Measurements from ENCODE around the gene CHD9NB. TPM values are rescaled to one million over a fixed set of nuclear protein-coding genes. Genes with fewer than 3 reads are reported as not detected.
"Not testable (repeated sequence)": the region's sequence is repeated elsewhere in the genome, so short reads cannot be mapped to it uniquely, and the experiment has no call there.

Gene CHD9NB
- total RNA-seq, 1 experiment from 2014 or later: 0.64 TPM

DNA sequence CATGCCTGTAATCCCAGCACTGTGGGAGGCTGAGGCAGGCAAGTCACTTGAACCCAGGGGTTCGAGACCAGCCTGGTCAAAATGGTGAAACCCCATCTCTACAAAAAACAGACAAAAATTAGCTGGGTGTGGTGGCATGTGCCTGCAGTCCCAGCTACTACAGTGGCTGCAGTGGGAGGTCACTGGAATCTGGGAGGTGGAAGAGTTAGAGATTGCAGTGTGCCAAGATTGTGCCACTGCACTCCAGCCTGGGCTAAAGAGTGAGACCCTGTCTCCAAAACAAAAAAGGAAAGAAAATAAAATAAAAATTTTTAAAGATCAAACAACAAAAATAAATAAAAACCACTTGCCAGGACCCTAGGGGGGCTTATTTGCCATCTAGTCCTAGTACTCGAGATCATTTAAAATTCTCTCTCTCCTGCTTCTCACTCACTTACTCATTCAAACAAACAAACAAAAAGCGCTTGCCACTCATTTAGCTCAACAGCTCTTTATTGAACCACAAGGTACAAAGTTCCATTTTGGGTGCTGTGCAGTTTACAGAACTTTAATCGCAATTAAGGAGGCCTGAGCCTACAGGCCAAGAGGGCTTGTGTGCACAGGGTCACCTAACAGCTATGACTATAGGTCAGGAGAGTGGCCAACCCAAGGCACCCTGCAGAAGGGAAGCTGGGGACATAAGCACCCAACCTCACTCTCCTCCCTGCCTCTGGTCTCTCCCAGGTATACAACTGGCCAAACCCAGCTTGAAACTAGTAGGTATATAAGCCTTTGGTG, 4.4 kb downstream of the CHD9NB start:
- ATAC-seq: no peak
- Histone ChIP-seq H3K36me3 (ENCODE audit: control insufficient read depth, insufficient read depth, low read length) (no peaks in the 10 kb centered on the region), H3K9me3 (ENCODE audit: control insufficient read depth, insufficient read depth, low read depth, low read length) (no peaks in the 10 kb centered on the region), H3K4me1 (ENCODE audit: control insufficient read depth, insufficient read depth, low read length) (no peaks in the 10 kb centered on the region; the same call in 1 of the 2 replicates), H3K4me3 (ENCODE audit: low read depth in 2 of 2, low read length in 2 of 2) (no peak overlapping the region), H3K27ac (ENCODE audit: low read length) (no peak overlapping the region), H3K27me3 (ENCODE audit: control insufficient read depth, insufficient read depth, low read length) (no peaks in the 10 kb centered on the region)
- intact Hi-C loops (cut with micrococcal nuclease; ENCODE audit: unreplicated experiment) (no loop called here), in situ Hi-C loops (cut with HindIII; ENCODE audit: low pct_unique_long_range_greater_than_20kb, low sequenced_read_pairs) (no loop called here)
- BruUV-seq (replicated peaks): no TSS peak
- TF ChIP-seq POLR2AphosphoS5 (IDR thresholded peaks at IDR 0.05; ENCODE audit: low read depth, low read length): no peak
- TF ChIP-seq, protein P1, sequence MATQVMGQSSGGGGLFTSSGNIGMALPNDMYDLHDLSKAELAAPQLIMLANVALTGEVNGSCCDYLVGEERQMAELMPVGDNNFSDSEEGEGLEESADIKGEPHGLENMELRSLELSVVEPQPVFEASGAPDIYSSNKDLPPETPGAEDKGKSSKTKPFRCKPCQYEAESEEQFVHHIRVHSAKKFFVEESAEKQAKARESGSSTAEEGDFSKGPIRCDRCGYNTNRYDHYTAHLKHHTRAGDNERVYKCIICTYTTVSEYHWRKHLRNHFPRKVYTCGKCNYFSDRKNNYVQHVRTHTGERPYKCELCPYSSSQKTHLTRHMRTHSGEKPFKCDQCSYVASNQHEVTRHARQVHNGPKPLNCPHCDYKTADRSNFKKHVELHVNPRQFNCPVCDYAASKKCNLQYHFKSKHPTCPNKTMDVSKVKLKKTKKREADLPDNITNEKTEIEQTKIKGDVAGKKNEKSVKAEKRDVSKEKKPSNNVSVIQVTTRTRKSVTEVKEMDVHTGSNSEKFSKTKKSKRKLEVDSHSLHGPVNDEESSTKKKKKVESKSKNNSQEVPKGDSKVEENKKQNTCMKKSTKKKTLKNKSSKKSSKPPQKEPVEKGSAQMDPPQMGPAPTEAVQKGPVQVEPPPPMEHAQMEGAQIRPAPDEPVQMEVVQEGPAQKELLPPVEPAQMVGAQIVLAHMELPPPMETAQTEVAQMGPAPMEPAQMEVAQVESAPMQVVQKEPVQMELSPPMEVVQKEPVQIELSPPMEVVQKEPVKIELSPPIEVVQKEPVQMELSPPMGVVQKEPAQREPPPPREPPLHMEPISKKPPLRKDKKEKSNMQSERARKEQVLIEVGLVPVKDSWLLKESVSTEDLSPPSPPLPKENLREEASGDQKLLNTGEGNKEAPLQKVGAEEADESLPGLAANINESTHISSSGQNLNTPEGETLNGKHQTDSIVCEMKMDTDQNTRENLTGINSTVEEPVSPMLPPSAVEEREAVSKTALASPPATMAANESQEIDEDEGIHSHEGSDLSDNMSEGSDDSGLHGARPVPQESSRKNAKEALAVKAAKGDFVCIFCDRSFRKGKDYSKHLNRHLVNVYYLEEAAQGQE (IDR thresholded peaks at IDR 0.05; ENCODE audit: insufficient read depth in 1 of 2, low read depth in 2 of 2, low read length in 1 of 2): no peak
- TF ChIP-seq SIN3A (IDR thresholded peaks at IDR 0.05; ENCODE audit: borderline replicate concordance, insufficient read depth, low read depth, low read length): no peak
- TF ChIP-seq, protein P2, sequence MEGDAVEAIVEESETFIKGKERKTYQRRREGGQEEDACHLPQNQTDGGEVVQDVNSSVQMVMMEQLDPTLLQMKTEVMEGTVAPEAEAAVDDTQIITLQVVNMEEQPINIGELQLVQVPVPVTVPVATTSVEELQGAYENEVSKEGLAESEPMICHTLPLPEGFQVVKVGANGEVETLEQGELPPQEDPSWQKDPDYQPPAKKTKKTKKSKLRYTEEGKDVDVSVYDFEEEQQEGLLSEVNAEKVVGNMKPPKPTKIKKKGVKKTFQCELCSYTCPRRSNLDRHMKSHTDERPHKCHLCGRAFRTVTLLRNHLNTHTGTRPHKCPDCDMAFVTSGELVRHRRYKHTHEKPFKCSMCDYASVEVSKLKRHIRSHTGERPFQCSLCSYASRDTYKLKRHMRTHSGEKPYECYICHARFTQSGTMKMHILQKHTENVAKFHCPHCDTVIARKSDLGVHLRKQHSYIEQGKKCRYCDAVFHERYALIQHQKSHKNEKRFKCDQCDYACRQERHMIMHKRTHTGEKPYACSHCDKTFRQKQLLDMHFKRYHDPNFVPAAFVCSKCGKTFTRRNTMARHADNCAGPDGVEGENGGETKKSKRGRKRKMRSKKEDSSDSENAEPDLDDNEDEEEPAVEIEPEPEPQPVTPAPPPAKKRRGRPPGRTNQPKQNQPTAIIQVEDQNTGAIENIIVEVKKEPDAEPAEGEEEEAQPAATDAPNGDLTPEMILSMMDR (IDR thresholded peaks at IDR 0.05): no peak
- TF ChIP-seq TCF7L2 (IDR thresholded peaks at IDR 0.05; ENCODE audit: low read depth, low read length): no peak
- ChIA-PET CTCF (no interaction called here), POLR2A (no interaction called here)
- DNase-seq (ENCODE audit: low read depth, low spot score): no peak

DNA sequence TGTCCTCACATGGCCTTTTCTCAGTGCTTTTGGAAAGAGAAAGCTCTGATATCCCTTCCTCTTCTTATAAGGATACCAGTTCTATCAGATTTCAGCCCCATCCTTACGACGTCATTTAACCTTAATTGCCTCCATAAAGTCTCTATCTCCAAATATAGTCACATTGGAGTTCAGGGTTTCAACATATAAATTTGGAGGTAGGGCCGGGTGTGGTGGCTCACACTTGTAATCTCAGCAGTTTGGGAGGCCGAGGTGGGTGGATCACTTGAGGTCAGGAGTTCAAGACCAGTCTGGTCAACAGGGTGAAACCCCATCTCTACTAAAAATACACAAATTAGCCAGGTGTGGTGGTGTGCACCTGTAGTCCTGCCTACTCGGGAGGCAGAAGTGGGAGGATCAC, 5.2 kb downstream of the CHD9NB start:
- H3K4me3 ChIP-seq (ENCODE audit: low read depth in 2 of 2, low read length in 2 of 2); DNase-seq (ENCODE audit: low read depth, low spot score); CTCF ChIA-PET; H3K27me3 ChIP-seq (ENCODE audit: control insufficient read depth, insufficient read depth, low read length); POLR2A ChIA-PET; intact Hi-C loops (cut with micrococcal nuclease; ENCODE audit: unreplicated experiment); H3K4me1 ChIP-seq (ENCODE audit: control insufficient read depth, insufficient read depth, low read length); ATAC-seq; H3K9me3 ChIP-seq (ENCODE audit: control insufficient read depth, insufficient read depth, low read depth, low read length); H3K36me3 ChIP-seq (ENCODE audit: control insufficient read depth, insufficient read depth, low read length); in situ Hi-C loops (cut with HindIII; ENCODE audit: low pct_unique_long_range_greater_than_20kb, low sequenced_read_pairs); BruUV-seq (replicated peaks); H3K27ac ChIP-seq (ENCODE audit: low read length): not testable (repeated sequence)
